HepG2 (cell line): ENCODE results near the gene ZNF331. TPM values are rescaled to one million over a fixed set of nuclear protein-coding genes. Genes with fewer than 3 reads are reported as not detected.

ENCODE experiments used
- ARID2 ChIP-seq: sonication (generic); formaldehyde crosslinking; IDR thresholded peaks from 2 replicates; pipeline ENCODE4 v1.8.1; 2022; ENCODE audit warnings: mild to moderate bottlenecking, missing genetic modification reagents, borderline replicate concordance
- ATF1 ChIP-seq: IDR thresholded peaks from 2 replicates; pipeline ENCODE4 v1.6.1; 2016; ENCODE audit warnings: mild to moderate bottlenecking, control low read depth
- ETV5 ChIP-seq: IDR thresholded peaks from 2 replicates; pipeline ENCODE4 v1.6.1; 2018; ENCODE audit warnings: missing biosample characterization, missing genetic modification reagents, inconsistent platforms, borderline replicate concordance
- HNF4A ChIP-seq: sonication (generic); formaldehyde crosslinking; IDR thresholded peaks from 2 replicates; pipeline ENCODE4 v1.4.0; 2020; ENCODE audit warnings: missing genetic modification reagents
- MEIS2 ChIP-seq: sonication (generic); formaldehyde crosslinking; IDR thresholded peaks from 2 replicates; pipeline ENCODE4 v1.9.0; 2021; ENCODE audit warnings: mild to moderate bottlenecking, missing genetic modification reagents
- NFIC ChIP-seq: IDR thresholded peaks from 2 replicates; pipeline ENCODE4 v1.6.1; 2012; ENCODE audit warnings: mild to moderate bottlenecking, low read length, inconsistent platforms
- NR2F2 ChIP-seq: IDR thresholded peaks from 2 replicates; pipeline ENCODE4 v1.6.1; 2012; ENCODE audit warnings: low read depth, inconsistent platforms, borderline replicate concordance
- PAX8 ChIP-seq: sonication (generic); formaldehyde crosslinking; IDR thresholded peaks from 2 replicates; pipeline ENCODE4 v1.8.0; 2022; ENCODE audit warnings: mild to moderate bottlenecking, missing genetic modification reagents, borderline replicate concordance
- POLR2G ChIP-seq: fragments of 200-400 bp; formaldehyde crosslinking; IDR thresholded peaks from 2 replicates; pipeline ENCODE4 v1.6.1; 2018; ENCODE audit warnings: mild to moderate bottlenecking, low read depth, low read length, moderate library complexity
- REL ChIP-seq: sonication (generic); formaldehyde crosslinking; conservative IDR thresholded peaks from 2 replicates; pipeline ENCODE4 v1.8.0; 2022; ENCODE audit warnings: mild to moderate bottlenecking, missing genetic modification reagents, moderate library complexity
- RXRB ChIP-seq: IDR thresholded peaks from 2 replicates; pipeline ENCODE4 v1.6.1; 2016; ENCODE audit warnings: borderline replicate concordance, missing genetic modification reagents, missing compliant biosample characterization
- ZBTB3 ChIP-seq: sonication (generic); formaldehyde crosslinking; IDR thresholded peaks from 2 replicates; pipeline ENCODE4 v1.4.0; 2020; ENCODE audit warnings: low read depth, mild to moderate bottlenecking, moderate library complexity, missing genetic modification reagents, borderline replicate concordance
- ZBTB7B ChIP-seq: sonication (generic); formaldehyde crosslinking; IDR thresholded peaks from 2 replicates; pipeline ENCODE4 v1.4.0; 2020; ENCODE audit warnings: missing genetic modification reagents
- ZMYM4 ChIP-seq: sonication (generic); formaldehyde crosslinking; IDR thresholded peaks from 2 replicates; pipeline ENCODE4 v1.8.1; 2023; ENCODE audit warnings: mild to moderate bottlenecking, missing genetic modification reagents
- ZNF121 ChIP-seq: sonication (generic); formaldehyde crosslinking; IDR thresholded peaks from 2 replicates; pipeline ENCODE4 v1.5.0; 2020; ENCODE audit warnings: mild to moderate bottlenecking, missing genetic modification reagents
- ZNF160 ChIP-seq: sonication (generic); formaldehyde crosslinking; IDR thresholded peaks from 2 replicates; pipeline ENCODE4 v1.8.0; 2022; ENCODE audit warnings: mild to moderate bottlenecking, inconsistent platforms, missing genetic modification reagents
- ZNF296 ChIP-seq: sonication (generic); formaldehyde crosslinking; conservative IDR thresholded peaks from 2 replicates; pipeline ENCODE4 v1.5.0; 2020; ENCODE audit warnings: mild to moderate bottlenecking, missing genetic modification reagents
- ZNF337 ChIP-seq: sonication (generic); formaldehyde crosslinking; IDR thresholded peaks from 2 replicates; pipeline ENCODE4 v1.5.1; 2020; ENCODE audit warnings: missing genetic modification reagents, low read depth, mild to moderate bottlenecking, borderline replicate concordance
- ZNF672 ChIP-seq: sonication (generic); formaldehyde crosslinking; IDR thresholded peaks from 2 replicates; pipeline ENCODE4 v1.8.1; 2022; ENCODE audit warnings: missing genetic modification reagents
- ZSCAN20 ChIP-seq: sonication (generic); formaldehyde crosslinking; IDR thresholded peaks from 2 replicates; pipeline ENCODE4 v1.4.0; 2020; ENCODE audit warnings: missing genetic modification reagents, mild to moderate bottlenecking, borderline replicate concordance
- polyA plus RNA-seq, 8 experiments: library from polyadenylated mRNA; depleted of rRNA in 3 of 8; stranded (reverse) in 7 of 8; unstranded in 1 of 8; fragments of >200 nt; fragmentation: Illumina TruSeq in 4 of 8; extraction: Trizol in 4 of 8; gene quantifications; 2 replicates each; pipeline versions ENCODE4 v1.2.1 to v1.2.3, GENCODE V29; 2011 to 2016; ENCODE audit warnings: low read depth in 4 of 8, missing spikeins in 1 of 8, mixed read lengths in 1 of 8; ENCODE audit not compliant: insufficient read depth in 1 of 8
- total RNA-seq, 5 experiments: library from RNA; depleted of rRNA; stranded (reverse); fragments of >200 nt; fragmentation: Illumina TruSeq; extraction: Trizol; gene quantifications; 2 replicates each; pipeline ENCODE4 v1.2.3, GENCODE V29; 2016; ENCODE audit warnings: low read depth in 1 of 5
- TF ChIP-seq, protein P1 (sequence below), 2 experiments: sonication (generic) in 1 of 2; formaldehyde crosslinking in 1 of 2; IDR thresholded peaks; 2 replicates each; pipeline versions ENCODE4 v1.4.0 to v1.6.1; 2016 to 2020; ENCODE audit warnings: borderline replicate concordance in 1 of 2, low read depth in 1 of 2, mild to moderate bottlenecking in 1 of 2, missing genetic modification reagents in 1 of 2
- TF ChIP-seq, protein P2 (sequence below): IDR thresholded peaks from 2 replicates; pipeline ENCODE4 v1.6.1; 2012; ENCODE audit warnings: inconsistent platforms
- TF ChIP-seq, protein P3 (sequence below): sonication (generic); formaldehyde crosslinking; IDR thresholded peaks from 2 replicates; pipeline ENCODE4 v1.5.0; 2020; ENCODE audit warnings: mild to moderate bottlenecking, missing genetic modification reagents, borderline replicate concordance

Gene ZNF331
- total and polyA plus RNA-seq, 2 of the 13 experiments (the other 11 are each of a cell fraction or from before 2014, with no cell fraction given), result 8.2 to 13.3 TPM

DNA sequence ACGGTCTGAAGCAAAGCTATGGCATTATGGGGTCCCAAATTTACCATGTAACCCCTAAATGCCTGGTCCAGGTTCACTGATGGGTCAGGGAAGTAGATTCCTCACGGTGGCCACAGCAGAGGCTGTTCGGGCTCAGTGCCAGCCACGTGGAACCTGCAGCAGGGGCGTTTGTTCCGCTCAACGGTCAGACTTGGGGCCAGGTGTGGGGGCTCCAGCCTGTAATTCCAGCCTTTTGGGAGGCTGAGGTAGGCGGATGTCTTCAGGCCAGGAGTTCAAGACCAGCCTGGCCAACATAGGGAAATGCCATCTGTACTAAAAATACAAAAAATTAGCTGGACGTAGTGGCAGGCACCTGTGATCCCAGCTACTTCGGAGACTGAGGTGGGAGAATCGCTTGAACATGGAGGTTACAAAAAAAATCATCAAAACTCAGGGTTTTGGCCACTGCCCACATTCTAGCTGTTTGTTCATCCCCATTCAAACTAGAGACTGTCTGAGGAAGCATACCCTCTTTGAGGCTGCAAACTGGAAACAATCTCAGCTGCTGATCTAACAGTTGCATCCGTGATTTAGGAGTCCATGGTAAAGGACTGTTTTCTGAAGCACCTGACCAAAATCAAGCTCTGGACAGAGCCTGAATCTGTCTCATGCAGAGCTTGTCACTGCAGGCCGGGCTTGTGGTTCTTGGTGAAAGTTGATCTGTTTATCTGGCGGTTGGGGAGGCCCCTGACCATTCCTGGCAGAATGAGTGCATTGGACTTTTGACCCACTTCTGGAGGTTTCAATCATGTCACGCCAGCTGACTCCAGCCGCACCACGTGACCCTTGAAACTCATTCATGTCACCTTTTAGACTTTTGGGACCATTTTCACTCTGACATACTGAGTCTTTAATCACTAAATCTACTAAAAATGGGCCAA is 30.2 kb upstream of the ZNF331 start (continued):
- TF ChIP-seq, protein P1, sequence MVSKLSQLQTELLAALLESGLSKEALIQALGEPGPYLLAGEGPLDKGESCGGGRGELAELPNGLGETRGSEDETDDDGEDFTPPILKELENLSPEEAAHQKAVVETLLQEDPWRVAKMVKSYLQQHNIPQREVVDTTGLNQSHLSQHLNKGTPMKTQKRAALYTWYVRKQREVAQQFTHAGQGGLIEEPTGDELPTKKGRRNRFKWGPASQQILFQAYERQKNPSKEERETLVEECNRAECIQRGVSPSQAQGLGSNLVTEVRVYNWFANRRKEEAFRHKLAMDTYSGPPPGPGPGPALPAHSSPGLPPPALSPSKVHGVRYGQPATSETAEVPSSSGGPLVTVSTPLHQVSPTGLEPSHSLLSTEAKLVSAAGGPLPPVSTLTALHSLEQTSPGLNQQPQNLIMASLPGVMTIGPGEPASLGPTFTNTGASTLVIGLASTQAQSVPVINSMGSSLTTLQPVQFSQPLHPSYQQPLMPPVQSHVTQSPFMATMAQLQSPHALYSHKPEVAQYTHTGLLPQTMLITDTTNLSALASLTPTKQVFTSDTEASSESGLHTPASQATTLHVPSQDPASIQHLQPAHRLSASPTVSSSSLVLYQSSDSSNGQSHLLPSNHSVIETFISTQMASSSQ (IDR thresholded peaks at IDR 0.05; ENCODE audit: low read depth), result peak; percentile 72
- TF ChIP-seq, protein P1 (CRISPR knock-in tag; IDR thresholded peaks at IDR 0.05; ENCODE audit: borderline replicate concordance), result peak; percentile 77; the same call in 1 of the 2 replicates
- TF ChIP-seq ETV5 (CRISPR knock-in tag), result peak; percentile 48; the same call in 1 of the 2 replicates
- TF ChIP-seq HNF4A, result peak; percentile 95
- no peak for TF ChIP-seq ZNF121 (CRISPR knock-in tag)
- peak; percentile 93 for TF ChIP-seq MEIS2
- no peak for TF ChIP-seq ZNF296
- no peak for TF ChIP-seq ZNF672 (CRISPR knock-in tag)
- no peak for TF ChIP-seq ATF1 (CRISPR knock-in tag)
- 0 out of 2 replicates have a peak, but pooled peaks have one; percentile 53 for TF ChIP-seq ZBTB3 (CRISPR knock-in tag)
- TF ChIP-seq, protein P2, sequence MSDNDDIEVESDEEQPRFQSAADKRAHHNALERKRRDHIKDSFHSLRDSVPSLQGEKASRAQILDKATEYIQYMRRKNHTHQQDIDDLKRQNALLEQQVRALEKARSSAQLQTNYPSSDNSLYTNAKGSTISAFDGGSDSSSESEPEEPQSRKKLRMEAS, result peak; percentile 87
- TF ChIP-seq, protein P3, sequence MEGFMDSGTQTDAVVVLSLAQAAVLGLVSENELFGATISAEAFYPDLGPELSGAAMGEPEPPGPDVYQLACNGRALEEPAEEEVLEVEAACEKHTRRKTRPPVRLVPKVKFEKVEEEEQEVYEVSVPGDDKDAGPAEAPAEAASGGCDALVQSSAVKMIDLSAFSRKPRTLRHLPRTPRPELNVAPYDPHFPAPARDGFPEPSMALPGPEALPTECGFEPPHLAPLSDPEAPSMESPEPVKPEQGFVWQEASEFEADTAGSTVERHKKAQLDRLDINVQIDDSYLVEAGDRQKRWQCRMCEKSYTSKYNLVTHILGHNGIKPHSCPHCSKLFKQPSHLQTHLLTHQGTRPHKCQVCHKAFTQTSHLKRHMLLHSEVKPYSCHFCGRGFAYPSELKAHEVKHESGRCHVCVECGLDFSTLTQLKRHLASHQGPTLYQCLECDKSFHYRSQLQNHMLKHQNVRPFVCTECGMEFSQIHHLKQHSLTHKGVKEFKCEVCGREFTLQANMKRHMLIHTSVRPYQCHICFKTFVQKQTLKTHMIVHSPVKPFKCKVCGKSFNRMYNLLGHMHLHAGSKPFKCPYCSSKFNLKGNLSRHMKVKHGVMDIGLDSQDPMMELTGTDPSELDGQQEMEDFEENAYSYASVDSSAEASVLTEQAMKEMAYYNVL, result peak; percentile 45; the same call in 1 of the 2 replicates
- 0 out of 2 replicates have a peak, but pooled peaks have one; percentile 1 for TF ChIP-seq ZBTB7B (CRISPR knock-in tag)
- no peak; the same call in 1 of the 2 replicates for TF ChIP-seq NR2F2
- TF ChIP-seq ZSCAN20 (CRISPR knock-in tag), result no peak
- TF ChIP-seq ARID2 (CRISPR knock-in tag), result no peak
- no peak for TF ChIP-seq ZNF160 (CRISPR knock-in tag)
- peak; percentile 47; the same call in 1 of the 2 replicates for TF ChIP-seq NFIC
- no peak for TF ChIP-seq PAX8
- TF ChIP-seq POLR2G, result peak; percentile 59
- no peak for TF ChIP-seq REL
- TF ChIP-seq RXRB (CRISPR knock-in tag), result peak; percentile 97
- TF ChIP-seq ZNF337 (CRISPR knock-in tag), result 0 out of 2 replicates have a peak, but pooled peaks have one; percentile 32
- peak; percentile 79 for TF ChIP-seq ZMYM4 (CRISPR knock-in tag)
